Measurements from ENCODE around the gene SMARCB1. TPM values are rescaled to one million over a fixed set of nuclear protein-coding genes. Genes with fewer than 3 reads are reported as not detected.
A peak's percentile ranks its signal among the peaks of the same experiment; 100 is the strongest.

Gene SMARCB1
- total RNA-seq, 1 experiment from 2014 or later = 115 TPM

DNA sequence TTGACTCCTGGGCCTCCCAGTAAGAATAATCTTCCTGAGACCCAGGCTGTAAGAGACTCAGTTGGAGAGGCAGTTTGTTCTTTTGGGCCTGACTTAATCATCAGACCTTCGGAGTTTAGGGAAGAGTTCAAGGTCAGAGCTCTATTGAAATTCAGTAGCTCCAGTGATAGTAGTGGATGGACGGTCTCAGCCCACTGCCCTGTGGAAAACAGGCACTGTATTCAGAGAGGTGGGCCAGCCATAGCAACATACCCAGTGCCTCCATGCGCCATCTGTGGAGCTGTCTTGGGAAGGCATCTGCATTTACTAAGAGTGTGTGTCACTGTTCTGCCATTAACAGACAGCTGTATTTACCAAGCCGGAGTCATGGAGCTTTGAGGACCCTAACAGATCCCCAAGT lies 2.9 kb downstream of the SMARCB1 start:
- Mint-ChIP-seq H3K27me3 (ENCODE audit: insufficient read depth, unreplicated experiment) (no peaks in the 10 kb centered on the region), H3K36me3 (ENCODE audit: insufficient read depth, unreplicated experiment) (peaks cover 37% of the 10 kb centered on the region), H3K4me1 (ENCODE audit: insufficient read depth, unreplicated experiment) (peaks cover 9% of the 10 kb centered on the region), H3K9me3 (ENCODE audit: unreplicated experiment) (no peaks in the 10 kb centered on the region), H3K27ac (ENCODE audit: low read depth, unreplicated experiment) (peak overlapping the region; percentile 54), H3K4me3 (ENCODE audit: unreplicated experiment) (no peak overlapping the region)
- intact Hi-C loops (cut with micrococcal nuclease) = no loop called here
- BruUV-seq (replicated peaks) = no TSS peak
- no peak for DNase-seq (ENCODE audit: unreplicated experiment)
- CTCF ChIA-PET = interaction anchor here (0.9 to 1.2 kb wide), 2 partner anchors 15 to 19 kb away, joined by 3 to 6 read pairs; no protein-coding TSS in a partner anchor
- TF ChIP-seq, protein P1, sequence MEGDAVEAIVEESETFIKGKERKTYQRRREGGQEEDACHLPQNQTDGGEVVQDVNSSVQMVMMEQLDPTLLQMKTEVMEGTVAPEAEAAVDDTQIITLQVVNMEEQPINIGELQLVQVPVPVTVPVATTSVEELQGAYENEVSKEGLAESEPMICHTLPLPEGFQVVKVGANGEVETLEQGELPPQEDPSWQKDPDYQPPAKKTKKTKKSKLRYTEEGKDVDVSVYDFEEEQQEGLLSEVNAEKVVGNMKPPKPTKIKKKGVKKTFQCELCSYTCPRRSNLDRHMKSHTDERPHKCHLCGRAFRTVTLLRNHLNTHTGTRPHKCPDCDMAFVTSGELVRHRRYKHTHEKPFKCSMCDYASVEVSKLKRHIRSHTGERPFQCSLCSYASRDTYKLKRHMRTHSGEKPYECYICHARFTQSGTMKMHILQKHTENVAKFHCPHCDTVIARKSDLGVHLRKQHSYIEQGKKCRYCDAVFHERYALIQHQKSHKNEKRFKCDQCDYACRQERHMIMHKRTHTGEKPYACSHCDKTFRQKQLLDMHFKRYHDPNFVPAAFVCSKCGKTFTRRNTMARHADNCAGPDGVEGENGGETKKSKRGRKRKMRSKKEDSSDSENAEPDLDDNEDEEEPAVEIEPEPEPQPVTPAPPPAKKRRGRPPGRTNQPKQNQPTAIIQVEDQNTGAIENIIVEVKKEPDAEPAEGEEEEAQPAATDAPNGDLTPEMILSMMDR (IDR thresholded peaks at IDR 0.05; ENCODE audit: unreplicated experiment) = no peak
- POLR2A ChIA-PET = interaction anchor here (0.8 kb wide), 1 partner anchor 21 kb away, joined by 3 read pairs; no protein-coding TSS in a partner anchor

DNA sequence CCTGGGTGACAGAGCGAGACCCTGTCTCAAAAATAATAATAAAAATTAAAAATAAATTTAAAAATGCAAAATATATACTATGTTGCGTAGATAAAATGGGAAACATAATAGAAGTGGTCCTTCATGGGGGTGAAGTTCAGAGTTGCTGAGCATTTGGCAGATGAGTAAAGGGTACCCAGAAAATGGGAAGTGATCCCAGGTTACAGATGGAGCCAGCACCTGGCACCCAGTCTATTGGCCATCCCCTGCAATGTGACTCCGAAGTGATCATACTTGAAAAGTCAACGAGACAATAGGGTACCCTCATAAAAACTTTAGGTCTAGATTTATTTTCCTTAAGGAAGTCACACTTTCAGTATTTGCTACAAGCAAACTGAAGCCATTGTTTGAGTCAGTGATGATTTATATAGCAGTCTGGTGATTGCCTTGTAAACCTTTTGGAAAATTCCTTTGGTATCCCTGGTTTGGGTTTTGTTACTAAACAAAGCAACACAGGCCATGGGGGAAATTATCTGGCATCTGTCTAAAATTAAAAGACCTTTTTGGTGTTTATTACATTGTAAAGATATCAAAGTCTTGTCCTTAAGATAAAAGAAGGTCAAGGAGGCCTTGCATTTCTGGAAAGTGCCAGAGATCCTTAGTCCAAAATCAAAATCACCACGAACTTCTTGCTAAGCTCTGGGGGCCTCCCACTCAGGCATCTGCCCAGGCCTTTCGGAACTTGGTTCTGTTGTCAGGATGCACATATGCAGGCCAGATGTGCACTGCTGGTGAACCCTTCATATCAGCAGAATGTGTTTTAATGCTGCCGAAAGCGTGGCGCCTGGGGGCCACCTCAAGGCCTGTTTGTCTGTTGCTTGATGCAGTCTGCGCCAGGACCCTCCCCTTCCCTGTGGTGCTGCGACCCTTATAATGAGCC lies 4.3 kb downstream of the SMARCB1 start:
- ChIA-PET POLR2A (no interaction called here), CTCF (no interaction called here)
- no peak for DNase-seq (ENCODE audit: unreplicated experiment)
- no TSS peak for BruUV-seq (replicated peaks)
- Mint-ChIP-seq H3K4me1 (ENCODE audit: insufficient read depth, unreplicated experiment) (peaks cover 9% of the 10 kb centered on the region), H3K4me3 (ENCODE audit: unreplicated experiment) (no peak overlapping the region), H3K27ac (ENCODE audit: low read depth, unreplicated experiment) (no peak overlapping the region), H3K27me3 (ENCODE audit: insufficient read depth, unreplicated experiment) (no peaks in the 10 kb centered on the region), H3K36me3 (ENCODE audit: insufficient read depth, unreplicated experiment) (peaks cover 52% of the 10 kb centered on the region), H3K9me3 (ENCODE audit: unreplicated experiment) (no peaks in the 10 kb centered on the region)
- intact Hi-C loops (cut with micrococcal nuclease) = no loop called here
- TF ChIP-seq, protein P1 (IDR thresholded peaks at IDR 0.05; ENCODE audit: unreplicated experiment) = no peak

DNA sequence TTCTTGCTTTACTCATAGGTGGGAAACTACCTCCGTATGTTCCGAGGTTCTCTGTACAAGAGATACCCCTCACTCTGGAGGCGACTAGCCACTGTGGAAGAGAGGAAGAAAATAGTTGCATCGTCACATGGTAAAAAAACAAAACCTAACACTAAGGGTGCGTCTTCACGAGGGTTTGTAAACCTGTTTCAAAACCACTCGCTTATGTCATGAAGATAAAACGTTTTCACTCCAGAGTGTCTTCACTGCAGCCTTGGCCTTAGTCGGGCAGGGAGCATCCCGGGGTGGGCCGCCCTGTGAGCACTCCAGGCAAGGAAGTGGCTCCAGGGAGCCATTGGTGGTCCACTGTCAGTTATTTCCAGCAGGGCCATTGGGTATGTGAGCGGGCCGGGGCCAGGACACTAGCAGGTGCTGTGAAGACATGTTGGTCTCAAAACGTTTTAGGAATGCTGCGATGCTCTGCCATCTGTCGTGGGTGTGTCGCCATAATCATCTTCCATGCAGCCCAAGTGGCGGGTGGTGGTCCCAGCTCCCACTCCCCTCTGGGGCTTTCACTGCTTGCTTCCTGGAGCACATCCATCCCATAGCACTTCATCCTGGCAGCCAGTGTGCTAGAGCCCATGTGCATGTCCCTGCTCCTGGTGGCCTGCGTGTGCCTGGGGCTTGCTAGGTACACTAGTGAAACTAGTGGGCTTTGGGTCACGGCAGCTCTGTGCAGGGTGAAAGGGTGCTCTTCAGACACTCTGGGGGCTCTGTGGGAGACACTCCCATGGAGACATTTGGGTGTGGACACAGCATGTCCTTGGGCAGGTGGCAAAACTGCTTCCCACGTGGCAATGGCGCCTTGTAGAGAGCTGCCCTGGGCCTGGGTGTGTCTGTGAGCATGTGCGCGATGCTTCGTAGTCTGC lies 5.2 kb downstream of the SMARCB1 start:
- TF ChIP-seq, protein P1 (IDR thresholded peaks at IDR 0.05; ENCODE audit: unreplicated experiment) = no peak
- peaks cover 9% of the 10 kb centered on the region for H3K4me1 Mint-ChIP-seq (ENCODE audit: insufficient read depth, unreplicated experiment)
- H3K9me3 Mint-ChIP-seq (ENCODE audit: unreplicated experiment) = no peaks in the 10 kb centered on the region
- no peak for DNase-seq (ENCODE audit: unreplicated experiment)
- no TSS peak for BruUV-seq (replicated peaks)
- ChIA-PET POLR2A (no interaction called here), CTCF (no interaction called here)
- no peaks in the 10 kb centered on the region for H3K27me3 Mint-ChIP-seq (ENCODE audit: insufficient read depth, unreplicated experiment)
- intact Hi-C loops (cut with micrococcal nuclease) = no loop called here
- no peak overlapping the region for H3K27ac Mint-ChIP-seq (ENCODE audit: low read depth, unreplicated experiment)
- no peak overlapping the region for H3K4me3 Mint-ChIP-seq (ENCODE audit: unreplicated experiment)
- peaks cover 61% of the 10 kb centered on the region for H3K36me3 Mint-ChIP-seq (ENCODE audit: insufficient read depth, unreplicated experiment)

DNA sequence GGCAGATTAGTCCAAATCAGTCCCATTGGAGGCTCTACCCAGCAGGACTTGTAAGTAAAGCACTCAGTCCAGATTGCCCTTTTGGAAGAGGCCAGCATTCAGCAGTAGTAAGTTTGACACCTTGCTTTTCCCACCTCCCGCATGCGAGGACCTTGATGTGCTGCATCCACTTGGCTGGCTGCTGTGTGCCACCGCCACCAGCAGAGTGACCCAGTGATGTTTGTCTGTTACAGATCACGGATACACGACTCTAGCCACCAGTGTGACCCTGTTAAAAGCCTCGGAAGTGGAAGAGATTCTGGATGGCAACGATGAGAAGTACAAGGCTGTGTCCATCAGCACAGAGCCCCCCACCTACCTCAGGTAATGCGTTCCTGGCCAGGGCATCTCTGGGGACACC lies 6.6 kb downstream of the SMARCB1 start:
- no peaks in the 10 kb centered on the region for H3K9me3 Mint-ChIP-seq (ENCODE audit: unreplicated experiment)
- TF ChIP-seq, protein P1 (IDR thresholded peaks at IDR 0.05; ENCODE audit: unreplicated experiment) = no peak
- H3K4me3 Mint-ChIP-seq (ENCODE audit: unreplicated experiment) = no peak overlapping the region
- no peak for DNase-seq (ENCODE audit: unreplicated experiment)
- H3K27ac Mint-ChIP-seq (ENCODE audit: low read depth, unreplicated experiment) = no peak overlapping the region
- intact Hi-C loops (cut with micrococcal nuclease) = no loop called here
- POLR2A ChIA-PET = no interaction called here
- BruUV-seq (replicated peaks) = no TSS peak
- peaks cover 9% of the 10 kb centered on the region for H3K4me1 Mint-ChIP-seq (ENCODE audit: insufficient read depth, unreplicated experiment)
- peaks cover 73% of the 10 kb centered on the region for H3K36me3 Mint-ChIP-seq (ENCODE audit: insufficient read depth, unreplicated experiment)
- H3K27me3 Mint-ChIP-seq (ENCODE audit: insufficient read depth, unreplicated experiment) = no peaks in the 10 kb centered on the region
- CTCF ChIA-PET = no interaction called here

Data from MCF 10A (cell line).